GM12864 (cell line): ENCODE measurements around the gene SLC5A8.

Experiments used
- DNase-seq: peaks from one replicate; pipeline ENCODE4 v3.0.0-alpha.2; 2011; ENCODE audit warnings: low read depth
- H3K4me3 ChIP-seq: 2 replicates; pipeline ENCODE4 v1.5.1; 2011; ENCODE audit warnings: mild to moderate bottlenecking, low read depth, low read length, control low read depth
- CTCF ChIP-seq: IDR thresholded peaks from 2 replicates; pipeline ENCODE4 v1.5.1; 2011; ENCODE audit warnings: low read depth, mild to moderate bottlenecking, moderate library complexity, low read length, control low read depth, inconsistent platforms; ENCODE audit errors: missing control alignments

Gene SLC5A8

GRCh38 chr12:101207086-101207780, 2.8 kb downstream of the SLC5A8 start:
- DNase-seq = no peak
- no peak overlapping the region for H3K4me3 ChIP-seq
- no peak for TF ChIP-seq CTCF

GRCh38 chr12:101204602-101205304, 5.3 kb downstream of the SLC5A8 start:
- no peak for TF ChIP-seq CTCF
- no peak overlapping the region for H3K4me3 ChIP-seq
- DNase-seq = no peak

GRCh38 chr12:101200824-101201223, 9.2 kb downstream of the SLC5A8 start:
- no peak overlapping the region for H3K4me3 ChIP-seq
- DNase-seq = no peak
- no peak for TF ChIP-seq CTCF

- no peak for TF ChIP-seq CTCF
- DNase-seq = no peak
- H3K4me3 ChIP-seq = no peak overlapping the region
Measured at GRCh38 chr12:101200145-101200544, 9.9 kb downstream of the SLC5A8 start.

GRCh38 chr12:101186291-101186690, 23.7 kb downstream of the SLC5A8 start:
- no peak for DNase-seq
- H3K4me3 ChIP-seq = no peak overlapping the region
- no peak for TF ChIP-seq CTCF

- TF ChIP-seq CTCF = no peak
- H3K4me3 ChIP-seq = no peak overlapping the region
- no peak for DNase-seq
Measured at GRCh38 chr12:101181776-101182175, 28.3 kb downstream of the SLC5A8 start.
